ENCODE results near the gene TMEM100.

The TMEM100 gene

GRCh38 chr17:55717898-55718735, 4.5 kb downstream of the TMEM100 start:
- DNase-seq, result peak; percentile 33 to 42

DNA sequence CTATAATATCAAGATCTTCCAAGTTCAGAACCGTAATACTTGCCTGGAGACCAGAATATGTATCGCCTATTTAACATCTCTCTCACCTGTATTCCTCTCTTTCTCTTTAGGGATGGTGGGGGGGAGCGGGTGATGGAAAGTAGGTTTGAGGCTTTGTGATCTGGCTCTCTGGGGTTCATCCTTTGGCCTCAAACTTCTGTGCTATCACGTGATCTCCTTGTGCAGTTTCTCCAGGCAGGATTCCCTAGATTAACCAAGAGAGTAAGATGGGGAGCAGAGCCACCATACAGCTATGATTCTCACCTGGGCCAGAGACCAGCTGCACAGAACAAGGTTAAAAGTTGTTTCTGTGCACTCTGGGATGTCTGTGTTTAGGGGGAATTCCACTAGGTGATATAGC, 5.2 kb downstream of the TMEM100 start:
- DNase-seq, result no peak

GRCh38 chr17:55710829-55711496, 11.7 kb downstream of the TMEM100 start:
- DNase-seq, result no peak

- DNase-seq, result no peak
Observed at GRCh38 chr17:55710410-55710809, 12.3 kb downstream of the TMEM100 start.

DNA sequence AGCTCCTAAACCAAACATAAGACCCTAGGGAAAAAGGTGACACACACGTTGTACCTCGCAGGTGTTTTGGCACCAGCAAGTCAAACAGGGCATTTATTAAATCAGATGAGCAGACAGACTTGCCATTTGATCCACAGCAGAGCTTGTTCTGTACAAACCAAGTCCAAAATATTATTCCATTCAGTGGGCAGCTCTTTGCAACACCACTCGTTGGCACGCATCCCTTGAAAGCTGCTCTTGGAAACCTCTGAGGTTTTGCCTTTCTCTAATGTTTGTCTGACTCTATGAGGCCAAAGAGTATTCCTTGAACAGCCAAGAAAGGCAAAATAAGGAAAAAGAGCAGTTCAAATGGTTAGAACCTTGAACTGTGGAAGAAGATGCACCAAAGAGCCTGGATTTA, 12.7 kb downstream of the TMEM100 start:
- no peak for DNase-seq

DNA sequence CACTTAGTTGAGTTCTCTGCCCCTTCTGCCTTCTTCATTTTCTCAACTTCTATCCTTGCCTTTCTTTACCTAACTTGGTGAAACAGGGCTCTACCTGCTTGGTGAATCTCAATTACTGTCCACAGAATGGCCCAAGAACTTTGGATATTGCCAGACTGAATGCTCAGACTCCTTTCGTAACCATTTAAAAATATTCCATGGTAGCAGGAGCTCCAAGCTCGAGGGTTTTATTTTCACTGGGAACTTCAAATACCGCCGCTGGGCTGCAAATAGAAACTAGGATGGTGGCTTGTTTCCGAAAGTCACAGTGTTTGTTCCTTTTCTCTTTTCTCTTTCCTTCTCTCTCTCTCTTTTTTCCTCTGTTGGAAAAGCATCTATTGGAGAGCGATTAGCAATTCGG, 13.2 kb downstream of the TMEM100 start:
- DNase-seq, result no peak

GRCh38 chr17:55708175-55708974, 14.3 kb downstream of the TMEM100 start:
- no peak for DNase-seq

- DNase-seq, result no peak
Observed at GRCh38 chr17:55706808-55707773, 15.6 kb downstream of the TMEM100 start.

GRCh38 chr17:55705847-55706246, 16.8 kb downstream of the TMEM100 start:
- no peak for DNase-seq

DNA sequence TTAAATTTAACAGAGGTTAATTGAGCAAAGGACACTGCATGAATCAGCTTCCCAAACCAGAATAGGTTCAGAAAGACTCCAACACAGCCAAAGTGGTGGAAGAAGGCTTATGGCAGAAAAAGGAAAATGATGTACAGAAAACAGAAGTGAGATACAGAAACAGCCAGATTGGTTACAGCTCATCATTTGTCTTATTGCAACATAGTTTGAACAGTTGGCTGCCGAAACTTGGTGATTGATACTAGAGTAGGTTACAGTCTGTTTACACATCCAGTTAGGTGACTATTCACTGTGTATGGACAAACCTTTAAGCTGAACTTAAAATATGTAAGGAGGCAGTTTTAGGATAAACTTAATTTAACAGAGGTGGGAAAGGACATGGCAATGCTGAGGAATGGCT, 18.3 kb downstream of the TMEM100 start:
- DNase-seq, result no peak

DNA sequence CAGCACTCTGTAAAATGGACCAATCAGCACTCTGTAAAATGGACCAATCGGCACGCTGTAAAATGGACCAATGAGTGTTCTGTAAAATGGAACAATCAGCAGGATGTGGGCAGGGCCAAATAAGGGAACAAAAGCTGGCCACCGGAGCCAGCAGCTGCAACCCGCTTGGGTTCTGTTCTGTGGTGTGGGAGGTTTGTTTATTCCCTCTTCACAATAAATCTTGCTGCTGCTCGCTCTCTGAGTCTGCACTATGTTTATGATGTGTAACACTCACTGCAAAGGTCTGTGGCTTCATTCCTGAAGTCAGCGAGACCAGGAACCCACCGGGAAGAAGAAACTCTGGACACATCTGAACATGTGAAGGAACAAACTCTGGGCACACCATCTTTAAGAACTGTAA, 20.5 kb downstream of the TMEM100 start:
- no peak for DNase-seq

DNA sequence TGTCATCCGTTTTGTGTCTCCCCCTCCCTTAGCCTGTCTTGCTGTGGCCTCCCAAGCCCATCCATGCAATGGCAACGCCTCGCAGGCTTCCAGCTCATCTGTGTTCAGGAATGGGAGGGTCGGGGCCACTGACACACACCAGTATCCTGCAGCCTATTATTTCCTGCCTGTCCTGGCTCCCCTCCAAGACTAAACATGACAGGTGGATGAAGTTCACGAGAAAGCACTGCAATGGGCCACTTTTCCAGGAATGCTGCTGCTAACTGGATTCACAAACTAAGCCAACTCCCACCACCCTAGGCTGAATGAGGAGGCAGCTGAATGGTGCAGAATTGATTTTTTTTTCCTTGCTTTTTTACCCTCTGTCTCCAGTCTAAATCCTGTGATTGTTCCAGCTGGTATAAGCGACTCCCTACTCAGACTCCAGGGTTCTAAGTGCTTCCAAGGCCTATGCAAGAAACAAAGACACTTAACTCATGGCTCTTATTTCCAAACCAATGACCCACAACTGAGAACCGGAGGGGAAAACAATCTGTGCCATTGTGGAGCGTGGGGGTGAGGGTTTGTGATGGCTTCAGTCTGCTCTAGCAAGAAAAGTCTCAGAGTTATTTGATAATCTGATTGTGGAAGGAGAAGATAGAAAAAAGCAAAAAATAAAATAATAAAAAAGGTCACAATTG, 23.3 kb downstream of the TMEM100 start:
- DNase-seq, result no peak

- no peak for DNase-seq
Observed at GRCh38 chr17:55694286-55694910, 28.3 kb downstream of the TMEM100 start.

GRCh38 chr17:55693254-55694216, 29.1 kb downstream of the TMEM100 start:
- DNase-seq, result no peak

GRCh38 chr17:55692276-55692675, 30.4 kb downstream of the TMEM100 start:
- DNase-seq, result no peak

DNA sequence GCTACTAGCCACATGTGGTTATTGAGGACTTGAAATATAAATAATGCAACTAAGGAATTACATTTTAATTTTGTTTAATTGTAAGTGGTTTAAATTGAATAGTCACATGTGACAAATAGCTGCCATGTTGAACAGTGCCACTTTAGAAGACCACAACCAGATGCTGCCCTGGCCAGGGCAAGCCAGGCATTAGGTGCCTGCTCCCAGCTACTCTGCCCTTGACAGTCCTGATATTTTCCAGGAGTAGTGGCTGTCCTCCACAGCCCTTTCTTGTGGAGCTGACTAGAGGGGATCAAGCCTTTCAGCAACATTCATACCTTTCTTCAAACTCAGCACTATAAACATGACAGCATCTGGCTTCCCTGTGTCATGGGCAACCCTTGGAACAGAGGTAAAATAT, 31.0 kb downstream of the TMEM100 start:
- DNase-seq, result no peak

GRCh38 chr17:55690105-55690508, 32.6 kb downstream of the TMEM100 start:
- no peak for DNase-seq

DNA sequence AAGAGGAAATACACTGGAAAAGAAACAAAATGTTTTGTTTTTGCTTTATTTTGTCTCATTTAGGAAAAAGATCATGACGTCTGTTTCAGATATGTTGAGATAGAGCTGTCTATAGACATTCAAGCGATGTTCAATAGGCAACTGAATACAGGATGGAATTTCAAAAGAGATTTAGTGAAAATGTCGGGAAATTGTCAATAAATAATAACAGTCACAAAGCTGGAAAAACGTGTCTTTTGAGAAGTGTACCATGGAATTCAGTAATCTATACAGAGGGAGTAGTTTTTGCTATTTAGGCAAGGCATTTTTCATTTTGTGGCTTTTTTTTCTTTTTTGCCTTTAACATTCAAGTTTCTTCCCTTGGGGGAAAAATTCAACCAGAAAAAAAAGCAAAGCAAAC, 33.0 kb downstream of the TMEM100 start:
- no peak for DNase-seq

DNA sequence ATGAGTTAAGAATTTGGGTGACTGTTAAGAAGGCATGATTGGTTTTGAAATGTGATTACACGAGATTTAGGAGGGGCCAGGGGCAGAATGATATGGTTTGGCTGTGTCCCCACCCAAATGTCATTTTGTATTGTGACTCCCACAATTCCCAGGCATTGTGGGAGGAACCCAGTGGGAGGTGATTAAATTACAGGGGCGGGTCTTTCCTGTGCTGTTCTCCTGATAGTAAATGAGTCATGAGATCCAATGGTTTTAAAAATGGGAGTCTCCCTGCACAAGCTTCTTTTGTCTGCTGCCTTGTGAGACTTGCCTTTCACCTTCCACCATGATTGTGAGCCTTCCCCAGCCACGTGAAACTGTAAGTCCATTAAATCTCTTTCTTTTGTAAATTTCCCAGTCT, 34.6 kb downstream of the TMEM100 start:
- no peak for DNase-seq

GRCh38 chr17:55687037-55687436, 35.6 kb downstream of the TMEM100 start:
- no peak for DNase-seq
